AG04449 (cell line): ENCODE data around the gene ATP5F1E.
A peak's percentile ranks its signal among the peaks of the same experiment; 100 is the strongest.

Experiments
- CTCF ChIA-PET: fragments of 350-600 bp; formaldehyde crosslinking; extraction: SDS; loops from one replicate; lab custom pipeline; 2021; ENCODE audit warnings: antibody characterized with exemption; lab: Yijun Ruan, JAX
- POLR2A ChIA-PET: fragments of 400-600, 350-600 bp; formaldehyde crosslinking; extraction: SDS; loops from one replicate; lab custom pipeline; 2020; ENCODE audit warnings: antibody characterized with exemption, inconsistent platforms; lab: Yijun Ruan, JAX
- DNase-seq: peaks from one replicate; pipeline ENCODE4 v3.0.0-alpha.2; 2010; ENCODE audit warnings: low read depth, low spot score
- H3K4me3 ChIP-seq: 2 replicates; pipeline ENCODE4 v1.5.1; 2011; ENCODE audit warnings: low read depth, mild to moderate bottlenecking, control low read depth, low read length
- TF ChIP-seq, protein P1 (sequence below): IDR thresholded peaks from one replicate; pipeline ENCODE4 v1.5.1; 2011; ENCODE audit warnings: mild to moderate bottlenecking, moderate library complexity, low read length, control low read depth, inconsistent platforms; ENCODE audit not compliant: insufficient read depth; ENCODE audit errors: missing control alignments

ATP5F1E gene

DNA sequence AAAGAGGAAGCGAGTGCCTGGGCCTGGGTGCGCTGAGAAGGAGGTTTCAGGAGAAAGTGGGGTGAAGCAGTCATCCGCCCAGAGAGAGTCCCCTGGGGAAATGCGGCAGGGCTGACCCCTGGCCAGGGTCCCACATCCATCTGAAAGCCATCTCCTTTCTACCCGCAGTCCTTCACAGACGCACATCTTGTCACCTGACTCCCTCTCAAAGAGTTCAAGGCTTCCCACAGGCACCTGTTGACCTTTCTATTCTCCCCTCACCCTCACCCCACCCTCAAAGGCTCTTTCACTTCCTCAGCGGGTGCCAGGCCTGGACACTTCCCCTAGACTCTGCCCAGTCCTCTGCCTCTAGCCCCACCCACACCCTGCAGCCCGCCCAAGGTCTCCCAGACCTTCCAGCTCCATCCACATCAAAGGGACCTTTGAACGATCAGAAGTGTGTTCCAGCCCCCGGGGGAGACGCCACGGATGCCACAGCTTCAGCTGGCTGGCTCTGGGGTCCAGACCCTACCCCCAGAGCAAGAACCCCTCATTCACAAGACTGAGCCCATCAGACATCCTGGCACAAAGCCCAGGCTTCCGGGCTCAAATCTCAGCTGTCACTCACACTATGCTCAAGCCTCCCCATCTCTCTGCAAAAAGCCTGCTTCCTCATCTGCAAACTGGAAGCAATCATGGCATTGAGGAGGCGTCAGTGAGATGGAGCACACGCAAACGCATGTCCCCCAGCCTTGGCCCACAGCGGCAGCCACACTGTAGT is 27.2 kb downstream of the ATP5F1E start:
- H3K4me3 ChIP-seq, result peak overlapping the region; percentile 69
- no peak for DNase-seq
- POLR2A ChIA-PET, result interaction anchor here (1.1 kb wide), 1 partner anchor 27 kb away, joined by 4 read pairs; the partner anchor contains the start of gene ATP5F1E
- TF ChIP-seq, protein P1, sequence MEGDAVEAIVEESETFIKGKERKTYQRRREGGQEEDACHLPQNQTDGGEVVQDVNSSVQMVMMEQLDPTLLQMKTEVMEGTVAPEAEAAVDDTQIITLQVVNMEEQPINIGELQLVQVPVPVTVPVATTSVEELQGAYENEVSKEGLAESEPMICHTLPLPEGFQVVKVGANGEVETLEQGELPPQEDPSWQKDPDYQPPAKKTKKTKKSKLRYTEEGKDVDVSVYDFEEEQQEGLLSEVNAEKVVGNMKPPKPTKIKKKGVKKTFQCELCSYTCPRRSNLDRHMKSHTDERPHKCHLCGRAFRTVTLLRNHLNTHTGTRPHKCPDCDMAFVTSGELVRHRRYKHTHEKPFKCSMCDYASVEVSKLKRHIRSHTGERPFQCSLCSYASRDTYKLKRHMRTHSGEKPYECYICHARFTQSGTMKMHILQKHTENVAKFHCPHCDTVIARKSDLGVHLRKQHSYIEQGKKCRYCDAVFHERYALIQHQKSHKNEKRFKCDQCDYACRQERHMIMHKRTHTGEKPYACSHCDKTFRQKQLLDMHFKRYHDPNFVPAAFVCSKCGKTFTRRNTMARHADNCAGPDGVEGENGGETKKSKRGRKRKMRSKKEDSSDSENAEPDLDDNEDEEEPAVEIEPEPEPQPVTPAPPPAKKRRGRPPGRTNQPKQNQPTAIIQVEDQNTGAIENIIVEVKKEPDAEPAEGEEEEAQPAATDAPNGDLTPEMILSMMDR, result no peak
- CTCF ChIA-PET, result interaction anchor here (1.0 kb wide), 1 partner anchor 27 kb away, joined by 3 read pairs; the partner anchor contains the start of gene ATP5F1E

DNA sequence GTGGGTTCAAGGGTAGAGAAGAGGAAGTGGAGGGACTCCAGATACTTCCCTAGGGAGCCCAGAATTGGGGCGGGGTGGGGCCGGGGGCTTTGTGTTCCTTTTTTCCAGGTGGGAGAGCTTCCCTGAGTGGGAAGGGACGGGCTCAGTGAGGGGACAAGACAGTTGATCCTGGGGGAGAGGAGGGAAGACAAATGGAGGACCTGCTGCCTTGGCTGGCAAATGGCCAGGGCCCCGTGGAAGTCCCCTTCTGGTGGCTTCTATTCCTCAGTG is 27.7 kb downstream of the ATP5F1E start:
- POLR2A ChIA-PET, result interaction anchor here (1.1 kb wide), 1 partner anchor 28 kb away, joined by 4 read pairs; the partner anchor contains the start of gene ATP5F1E
- CTCF ChIA-PET, result interaction anchor here (1.0 kb wide), 1 partner anchor 28 kb away, joined by 3 read pairs; the partner anchor contains the start of gene ATP5F1E
- no peak overlapping the region for H3K4me3 ChIP-seq

DNA sequence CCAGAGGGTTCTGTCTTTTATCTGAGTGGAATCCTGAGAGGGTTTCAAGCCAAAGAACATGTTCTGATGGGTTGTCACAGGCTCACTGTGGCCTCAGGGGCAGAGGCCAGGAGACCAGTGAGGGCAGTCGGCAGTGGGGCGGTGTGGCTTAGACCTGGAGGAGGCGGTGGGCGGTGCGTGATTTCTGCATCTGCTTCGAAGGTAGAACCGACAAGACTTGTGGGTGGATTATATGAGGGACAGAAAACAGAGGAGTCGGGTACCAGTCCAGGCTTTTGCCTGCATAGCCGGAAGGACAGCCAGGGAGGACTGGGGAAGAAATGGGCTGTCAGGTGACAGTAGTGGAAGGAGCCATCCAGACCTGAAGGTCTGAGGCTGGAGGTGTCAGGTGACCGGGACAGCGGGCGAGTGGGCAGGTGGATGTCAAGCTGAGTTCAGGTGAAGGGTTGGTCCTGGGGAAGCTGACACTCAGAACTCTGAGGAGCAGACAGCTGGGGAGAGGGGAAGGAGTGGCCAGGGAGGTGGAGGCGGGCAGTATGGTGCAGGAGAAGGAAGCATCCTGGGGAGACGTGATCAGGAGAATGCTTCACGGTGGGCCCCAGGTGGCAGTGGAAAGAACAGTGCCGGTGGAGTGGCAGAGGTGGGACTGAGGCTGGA is 28.2 kb downstream of the ATP5F1E start:
- no peak for DNase-seq
- TF ChIP-seq, protein P1, result no peak
- no peak overlapping the region for H3K4me3 ChIP-seq
- ChIA-PET CTCF (interaction anchor here (1.0 kb wide), 1 partner anchor 28 kb away, joined by 3 read pairs; the partner anchor contains the start of gene ATP5F1E), POLR2A (no interaction called here)

More for the DNA sequence above, 27.7 kb downstream of the ATP5F1E start:
- no peak for DNase-seq
- TF ChIP-seq, protein P1, result no peak

DNA sequence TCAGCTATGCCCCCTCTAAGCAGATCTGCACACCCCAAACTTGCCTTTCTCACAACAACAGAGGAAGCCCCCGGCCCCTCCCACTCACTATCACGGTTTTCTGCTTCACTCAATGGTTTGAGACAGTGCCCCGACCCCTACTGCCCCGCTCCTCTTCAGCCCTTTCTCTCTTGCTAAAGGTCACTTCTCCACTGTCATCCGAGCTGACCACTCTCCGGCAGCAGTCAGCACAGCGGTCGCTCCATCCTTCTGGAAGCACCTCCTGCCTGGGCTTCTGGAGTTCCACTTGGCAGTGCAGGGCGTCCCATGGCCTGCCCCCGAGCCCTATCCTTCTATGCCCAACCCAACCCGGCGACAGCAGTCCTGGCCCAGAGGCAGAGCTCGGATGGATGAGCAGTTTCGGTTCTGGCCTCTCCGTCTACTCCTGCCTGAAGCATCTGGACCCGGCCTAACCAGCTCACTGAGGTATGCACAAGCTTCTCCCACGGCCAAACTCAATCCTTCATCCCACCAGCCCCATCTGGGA is 29.2 kb downstream of the ATP5F1E start:
- no peak for DNase-seq
- CTCF ChIA-PET, result no interaction called here
- TF ChIP-seq, protein P1, result no peak
- POLR2A ChIA-PET, result interaction anchor here (0.6 kb wide), 1 partner anchor 488 kb away, joined by 3 read pairs; the partner anchor contains the start of gene APCDD1L
- no peak overlapping the region for H3K4me3 ChIP-seq

DNA sequence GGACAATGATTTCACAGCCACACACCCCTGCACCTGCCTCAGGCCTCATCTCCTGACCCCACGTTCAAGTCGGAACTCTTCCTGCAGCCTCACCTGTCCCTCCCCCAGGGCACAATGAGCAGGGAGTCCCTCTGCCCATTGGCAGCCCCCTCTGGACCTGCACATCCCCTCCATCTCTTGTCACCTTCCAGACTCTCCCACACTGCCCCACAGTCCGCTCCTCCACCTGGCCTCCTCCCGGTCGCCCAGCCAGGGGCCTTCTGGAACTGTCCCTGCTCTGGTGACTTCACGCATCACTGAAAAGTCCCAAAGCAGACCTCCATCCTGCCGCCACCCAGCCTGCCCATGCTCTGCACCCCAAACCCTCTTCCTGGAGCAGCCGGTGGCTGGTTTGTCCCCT is 29.7 kb downstream of the ATP5F1E start:
- H3K4me3 ChIP-seq, result no peak overlapping the region
- ChIA-PET CTCF (no interaction called here), POLR2A (no interaction called here)
- TF ChIP-seq, protein P1, result no peak
- no peak for DNase-seq
